ENCODE results near the gene CRYGS. TPM values are rescaled to one million over a fixed set of nuclear protein-coding genes. Genes with fewer than 3 reads are reported as not detected.

Gene CRYGS
- total RNA-seq, 6 experiments from 2014 or later, result 0.86 to 2.6 (median 1.5) TPM

- no peaks in the 10 kb centered on the region for H3K4me1 ChIP-seq
- H3K9me3 ChIP-seq, result no peaks in the 10 kb centered on the region
- no peak for DNase-seq
- no peak for TF ChIP-seq POLR2A (IDR thresholded peaks at IDR 0.05)
- no peak for TF ChIP-seq CTCF (IDR thresholded peaks at IDR 0.05)
- H3K27me3 ChIP-seq, result no peaks in the 10 kb centered on the region
- H3K36me3 ChIP-seq, result no peaks in the 10 kb centered on the region
- H3K27ac ChIP-seq, result no peak overlapping the region
- ATAC-seq, result no peak
- intact Hi-C loops (cut with DNase I), result loop anchor here in 1 of 2 donors (10.0 kb wide), 1 partner anchor 276 kb away; no protein-coding TSS in a partner anchor
- no peak overlapping the region for H3K4me3 ChIP-seq
These were observed 13.8 kb downstream of the CRYGS start for GRCh38 chr3:186530415-186530814.

GRCh38 chr3:186529201-186529999 lies 14.8 kb downstream of the CRYGS start:
- DNase-seq (no peak), ATAC-seq (no peak)
- Histone ChIP-seq H3K4me1 (no peaks in the 10 kb centered on the region), H3K27me3 (no peaks in the 10 kb centered on the region), H3K4me3 (no peak overlapping the region), H3K36me3 (no peaks in the 10 kb centered on the region), H3K27ac (no peak overlapping the region), H3K9me3 (no peaks in the 10 kb centered on the region)
- WGBS (ENCODE audit: insufficient coverage, low coverage, low lambda C conversion rate, missing lambda C conversion rate), result 75% methylated on average over 9 of the region's 11 CpGs
- intact Hi-C loops (cut with DNase I), result no loop called here
- no peak for TF ChIP-seq POLR2A (IDR thresholded peaks at IDR 0.05)
- no peak for TF ChIP-seq CTCF (IDR thresholded peaks at IDR 0.05)

- intact Hi-C loops (cut with DNase I), result no loop called here
- Histone ChIP-seq H3K4me3 (no peak overlapping the region), H3K4me1 (no peaks in the 10 kb centered on the region), H3K36me3 (no peaks in the 10 kb centered on the region), H3K27me3 (no peaks in the 10 kb centered on the region), H3K27ac (no peak overlapping the region), H3K9me3 (no peaks in the 10 kb centered on the region)
- TF ChIP-seq CTCF (IDR thresholded peaks at IDR 0.05), result no peak
- TF ChIP-seq POLR2A (IDR thresholded peaks at IDR 0.05), result no peak
- ATAC-seq (no peak), DNase-seq (no peak)
- 77% methylated on average over 4 of the region's 6 CpGs for WGBS (ENCODE audit: insufficient coverage, low coverage, low lambda C conversion rate, missing lambda C conversion rate)
These were observed 17.9 kb downstream of the CRYGS start for GRCh38 chr3:186526256-186526606.

- Histone ChIP-seq H3K9me3 (no peaks in the 10 kb centered on the region), H3K4me1 (no peaks in the 10 kb centered on the region), H3K36me3 (no peaks in the 10 kb centered on the region), H3K4me3 (no peak overlapping the region), H3K27ac (no peak overlapping the region), H3K27me3 (no peaks in the 10 kb centered on the region)
- WGBS (ENCODE audit: insufficient coverage, low coverage, low lambda C conversion rate, missing lambda C conversion rate), result 59% methylated on average over 9 of the region's 9 CpGs
- DNase-seq, result no peak
- ATAC-seq, result no peak
- intact Hi-C loops (cut with DNase I), result no loop called here
- TF ChIP-seq CTCF (IDR thresholded peaks at IDR 0.05) (no peak), POLR2A (IDR thresholded peaks at IDR 0.05) (no peak)
These were observed 18.6 kb downstream of the CRYGS start for GRCh38 chr3:186525369-186526255.
